Lung microvascular endothelial cell (primary cell): ENCODE data around the gene ATP6V1F. TPM values are rescaled to one million over a fixed set of nuclear protein-coding genes. Genes with fewer than 3 reads are reported as not detected.
A peak's percentile ranks its signal among the peaks of the same experiment; 100 is the strongest.

Experiments
- DNase-seq, 2 donors: peaks; one replicate each; pipeline versions ENCODE4 v3.0.0 to v3.0.0-alpha.2; 2010; ENCODE audit warnings: low read depth in 2 of 2
- total RNA-seq: library from RNA; depleted of rRNA; stranded (reverse); fragments of >200 nt; gene quantifications from 2 replicates; pipeline ENCODE4 v1.2.1, GENCODE V29; 2014

Gene ATP6V1F
- 86.5 and 97.6 TPM in 2 replicates for total RNA-seq

- peak; percentile 97 to 98 for DNase-seq
Observed at GRCh38 chr7:128862571-128863432, at the start of gene ATP6V1F. Gene ATP6V1F (plus strand): TSS chr7:128862856. CDS start chr7:128862905, 49 bp downstream.

GRCh38 chr7:128814499-128814898 is 48.2 kb upstream of the ATP6V1F start:
- no peak for DNase-seq

GRCh38 chr7:128815289-128815942 is 47.2 kb upstream of the ATP6V1F start:
- no peak for DNase-seq

- no peak for DNase-seq
Observed at GRCh38 chr7:128818694-128819093, 44.0 kb upstream of the ATP6V1F start.

- no peak for DNase-seq
Observed at GRCh38 chr7:128821724-128822123, 40.9 kb upstream of the ATP6V1F start.

- no peak for DNase-seq
Observed at GRCh38 chr7:128826512-128826911, 36.1 kb upstream of the ATP6V1F start.

- no peak for DNase-seq
Observed at GRCh38 chr7:128826916-128827247, 35.8 kb upstream of the ATP6V1F start.

- DNase-seq = peak; percentile 46 to 68
Observed at GRCh38 chr7:128827248-128827958, 35.3 kb upstream of the ATP6V1F start.

- peak in 1 of 2 donors; percentile 13 for DNase-seq
Observed at GRCh38 chr7:128827971-128828711, 34.5 kb upstream of the ATP6V1F start.

- DNase-seq = peak; percentile 56 to 89
Observed at GRCh38 chr7:128829391-128830166, 33.1 kb upstream of the ATP6V1F start.

- peak; percentile 70 to 86 for DNase-seq
Observed at GRCh38 chr7:128830231-128831177, 32.2 kb upstream of the ATP6V1F start, which contains the start of gene FLNC. Gene FLNC (plus strand): TSS chr7:128830406. CDS start chr7:128830638, 232 bp downstream.

GRCh38 chr7:128831178-128831993 is 31.3 kb upstream of the ATP6V1F start:
- peak; percentile 51 to 76 for DNase-seq

GRCh38 chr7:128831994-128832879 is 30.4 kb upstream of the ATP6V1F start:
- DNase-seq = peak; percentile 40 to 74

- DNase-seq = no peak
Observed at GRCh38 chr7:128832880-128833147, 29.8 kb upstream of the ATP6V1F start.

- peak; percentile 95 to 99 for DNase-seq
Observed at GRCh38 chr7:128833148-128833945, 29.3 kb upstream of the ATP6V1F start.

- DNase-seq = no peak
Observed at GRCh38 chr7:128833946-128834325, 28.7 kb upstream of the ATP6V1F start.

- no peak for DNase-seq
Observed at GRCh38 chr7:128835231-128835751, 27.4 kb upstream of the ATP6V1F start.
